Measurements from ENCODE around the gene CPNE5.

CPNE5 gene

DNA sequence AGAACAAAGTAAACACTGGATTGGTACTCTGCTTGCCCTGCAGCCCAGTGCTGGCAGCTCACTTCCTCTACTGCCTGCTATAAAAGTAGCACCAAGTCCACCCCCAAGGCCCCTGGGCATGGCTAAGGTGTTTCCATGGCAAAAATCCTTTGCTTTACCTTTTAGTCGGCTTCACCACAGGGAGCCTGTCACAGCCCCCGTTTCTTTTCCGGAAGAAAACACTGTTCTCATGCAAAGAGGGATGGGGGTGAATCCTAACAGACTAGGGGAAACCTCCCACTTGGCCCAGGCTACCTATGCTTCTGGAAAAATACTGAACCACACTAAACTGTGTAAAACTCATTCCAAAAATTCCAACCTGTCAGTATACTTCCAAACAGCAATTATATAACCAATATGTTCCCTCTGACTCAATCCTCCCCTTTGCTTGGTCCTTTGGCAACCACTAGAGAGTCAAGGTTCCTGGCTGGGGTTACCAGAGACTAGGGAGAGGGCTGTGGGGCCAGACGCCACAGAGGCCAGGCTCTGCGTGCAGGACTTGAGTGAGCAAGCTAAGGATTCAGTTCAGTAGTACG lies 19.2 kb upstream of the CPNE5 start:
- no peak overlapping the region for H3K4me3 ChIP-seq (ENCODE audit: low read depth, low read length)

DNA sequence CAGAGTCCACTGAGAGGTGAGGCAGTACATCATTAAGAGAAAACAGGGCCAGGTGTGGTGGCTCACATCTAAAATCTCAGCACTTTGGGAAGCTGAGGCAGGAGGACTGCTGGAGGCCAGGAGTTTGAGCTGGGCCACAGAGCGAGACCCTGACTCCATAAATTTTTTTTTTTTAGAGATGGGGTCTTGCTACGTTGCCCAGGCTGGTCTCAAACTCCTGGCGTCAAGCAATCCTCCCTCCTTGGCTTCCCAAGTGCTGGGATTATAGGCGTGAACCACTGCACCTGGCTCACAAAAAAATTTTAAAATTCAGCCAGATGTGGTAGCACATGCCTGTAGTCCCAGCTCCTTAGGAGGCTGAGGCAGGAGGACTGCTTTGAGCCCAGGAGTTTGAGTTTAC lies 18.1 kb upstream of the CPNE5 start:
- no peak overlapping the region for H3K4me3 ChIP-seq (ENCODE audit: low read depth, low read length)

DNA sequence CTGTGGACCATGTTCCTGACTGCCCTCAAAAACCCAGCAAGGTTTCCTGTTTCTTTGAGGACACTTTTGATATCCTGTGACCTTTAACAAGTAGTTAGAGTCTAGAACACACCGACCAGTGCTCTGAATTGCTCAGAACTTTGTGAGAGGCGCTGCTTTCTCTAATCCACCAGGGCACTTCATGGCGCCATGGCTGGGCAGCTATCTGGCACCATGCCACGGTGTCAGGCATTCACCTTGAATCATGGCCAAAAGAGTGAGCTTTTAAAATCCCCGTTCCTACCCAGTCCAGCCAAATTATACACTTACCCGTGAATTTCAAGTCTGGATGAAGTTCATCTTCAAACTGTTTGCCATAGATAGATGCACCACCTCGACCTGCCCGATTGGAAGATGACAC lies 17.0 kb upstream of the CPNE5 start:
- H3K4me3 ChIP-seq (ENCODE audit: low read depth, low read length) = no peak overlapping the region

DNA sequence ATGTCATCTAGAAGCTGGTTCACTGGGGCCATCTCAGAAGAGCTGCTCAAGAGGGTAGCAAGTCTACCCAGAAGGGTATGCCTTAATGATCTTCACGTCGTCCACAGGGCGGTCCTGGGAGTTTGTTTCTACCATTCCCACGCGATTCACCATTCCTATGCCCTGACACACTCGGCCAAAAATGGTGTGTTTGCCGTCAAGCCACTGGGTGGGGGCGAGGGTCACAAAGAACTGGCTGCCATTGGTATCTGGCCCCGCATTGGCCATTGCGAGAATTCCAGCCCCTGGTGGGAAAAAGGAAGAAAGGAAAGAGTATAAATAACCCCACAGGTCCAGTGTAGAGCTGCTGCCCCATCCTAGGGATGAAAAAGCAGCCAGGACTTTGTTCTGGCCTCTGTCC lies 16.5 kb upstream of the CPNE5 start:
- H3K4me3 ChIP-seq (ENCODE audit: low read depth, low read length) = no peak overlapping the region

DNA sequence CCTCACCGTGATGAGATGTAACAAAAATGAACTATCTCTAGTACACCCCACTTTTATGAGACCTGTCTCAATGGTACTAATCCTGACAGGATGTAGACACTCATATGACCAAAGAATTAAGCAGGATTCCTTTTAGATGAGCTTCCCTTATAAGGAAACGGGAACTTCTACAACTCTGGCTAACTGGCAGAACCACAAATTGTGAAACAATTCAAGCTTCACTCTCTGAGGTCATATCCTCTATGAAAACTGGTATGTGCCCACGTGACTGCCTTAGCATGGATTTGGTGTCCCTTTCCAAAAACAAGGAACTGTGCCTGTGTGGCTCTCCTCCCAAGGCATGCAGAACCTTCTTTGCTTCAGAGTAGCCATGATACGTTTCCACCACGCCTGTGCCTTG lies 14.1 kb upstream of the CPNE5 start:
- H3K4me3 ChIP-seq (ENCODE audit: low read depth, low read length) = no peak overlapping the region

DNA sequence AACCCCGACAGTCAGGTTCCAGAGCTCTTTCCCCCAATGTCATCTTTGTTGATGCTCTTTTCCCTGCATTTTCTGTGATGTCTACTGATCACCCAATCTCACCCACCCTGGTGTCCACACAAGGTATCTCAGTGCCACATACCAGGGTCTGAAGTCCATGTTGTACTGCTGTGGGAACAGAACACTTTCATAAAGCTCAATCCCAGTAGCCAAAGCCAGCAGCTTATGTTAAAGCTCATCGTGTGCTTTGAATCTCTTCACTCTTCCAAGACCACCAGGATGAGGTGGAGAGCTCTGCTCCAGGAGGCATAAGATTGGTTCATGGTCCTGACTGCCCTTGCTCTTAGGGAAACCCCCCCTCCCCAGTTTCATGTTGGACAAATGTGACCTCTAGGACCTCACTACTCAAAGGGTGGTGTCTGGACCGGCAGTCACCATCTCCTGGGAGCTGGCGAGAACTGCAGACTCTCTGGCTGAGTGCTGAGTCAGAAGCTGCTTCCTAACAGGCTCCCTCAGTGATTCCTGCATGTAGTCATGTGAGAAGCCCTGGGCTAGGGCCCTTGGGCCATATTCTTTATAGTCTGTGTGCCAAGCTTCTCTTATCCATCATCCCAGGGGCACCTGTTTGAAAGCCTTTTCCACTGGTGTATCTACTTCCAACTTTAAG lies 13.4 kb upstream of the CPNE5 start:
- H3K4me3 ChIP-seq (ENCODE audit: low read depth, low read length) = no peak overlapping the region

DNA sequence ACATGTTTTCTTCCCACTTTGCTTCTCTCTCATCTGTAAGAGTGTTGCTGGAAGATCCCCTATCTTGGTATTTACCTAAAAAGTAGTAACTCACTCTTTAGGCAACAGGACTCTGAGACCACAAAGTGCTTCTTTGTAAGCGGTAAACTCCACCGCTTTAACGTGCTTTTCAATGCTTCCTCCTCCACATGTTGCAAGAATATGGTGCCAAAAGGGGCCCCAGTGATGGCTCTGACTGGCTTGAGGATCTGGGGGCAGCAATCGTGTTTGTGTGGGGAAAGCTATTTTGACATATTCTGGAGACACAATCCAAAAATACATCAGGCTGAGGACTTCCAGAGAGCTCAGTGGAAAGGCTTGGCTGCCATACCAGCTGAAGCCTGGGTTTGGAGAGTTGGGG lies 12.4 kb upstream of the CPNE5 start:
- no peak overlapping the region for H3K4me3 ChIP-seq (ENCODE audit: low read depth, low read length)

DNA sequence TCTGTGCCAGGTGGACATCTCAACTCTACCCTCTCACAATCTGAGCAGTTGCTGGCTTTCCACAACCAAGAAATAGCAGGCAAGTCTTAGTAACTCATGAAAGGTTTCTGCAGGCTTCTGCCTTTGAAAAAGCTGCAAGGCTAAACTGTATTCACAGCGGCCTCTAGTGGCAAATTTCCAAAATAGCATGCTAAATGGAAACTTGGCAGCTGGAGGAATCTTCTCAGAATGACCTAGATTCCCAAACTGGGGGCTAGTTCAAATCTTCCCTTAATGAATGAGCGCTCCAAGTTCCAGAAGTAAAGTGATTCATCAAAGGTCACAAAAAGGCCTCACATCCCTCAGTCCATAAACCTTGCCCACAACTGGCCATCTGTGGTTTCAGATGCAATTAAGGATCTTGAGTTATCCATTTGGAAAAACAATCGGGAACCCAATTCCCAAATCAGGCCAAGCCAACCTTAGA lies 11.9 kb upstream of the CPNE5 start:
- H3K4me3 ChIP-seq (ENCODE audit: low read depth, low read length) = no peak overlapping the region

DNA sequence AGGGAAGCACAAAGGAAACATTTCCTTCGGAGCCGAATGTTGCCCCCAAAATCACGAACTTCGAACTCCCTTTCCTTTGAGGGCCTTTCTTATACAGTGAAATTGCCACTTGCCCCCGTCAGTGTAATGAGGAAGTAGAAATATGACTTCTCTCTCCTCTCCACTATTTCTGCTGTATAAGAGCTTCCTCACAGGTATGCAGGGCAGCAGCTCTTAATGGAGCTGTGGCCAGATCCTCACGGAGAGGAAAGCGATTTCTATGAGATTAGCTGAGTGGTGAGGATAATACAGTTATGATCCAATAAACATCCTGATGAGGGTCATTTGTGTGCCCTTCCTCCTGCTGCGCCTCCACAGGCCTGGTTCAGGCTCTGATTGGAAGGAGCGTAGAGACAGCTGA lies 10.8 kb upstream of the CPNE5 start:
- no peak overlapping the region for H3K4me3 ChIP-seq (ENCODE audit: low read depth, low read length)

DNA sequence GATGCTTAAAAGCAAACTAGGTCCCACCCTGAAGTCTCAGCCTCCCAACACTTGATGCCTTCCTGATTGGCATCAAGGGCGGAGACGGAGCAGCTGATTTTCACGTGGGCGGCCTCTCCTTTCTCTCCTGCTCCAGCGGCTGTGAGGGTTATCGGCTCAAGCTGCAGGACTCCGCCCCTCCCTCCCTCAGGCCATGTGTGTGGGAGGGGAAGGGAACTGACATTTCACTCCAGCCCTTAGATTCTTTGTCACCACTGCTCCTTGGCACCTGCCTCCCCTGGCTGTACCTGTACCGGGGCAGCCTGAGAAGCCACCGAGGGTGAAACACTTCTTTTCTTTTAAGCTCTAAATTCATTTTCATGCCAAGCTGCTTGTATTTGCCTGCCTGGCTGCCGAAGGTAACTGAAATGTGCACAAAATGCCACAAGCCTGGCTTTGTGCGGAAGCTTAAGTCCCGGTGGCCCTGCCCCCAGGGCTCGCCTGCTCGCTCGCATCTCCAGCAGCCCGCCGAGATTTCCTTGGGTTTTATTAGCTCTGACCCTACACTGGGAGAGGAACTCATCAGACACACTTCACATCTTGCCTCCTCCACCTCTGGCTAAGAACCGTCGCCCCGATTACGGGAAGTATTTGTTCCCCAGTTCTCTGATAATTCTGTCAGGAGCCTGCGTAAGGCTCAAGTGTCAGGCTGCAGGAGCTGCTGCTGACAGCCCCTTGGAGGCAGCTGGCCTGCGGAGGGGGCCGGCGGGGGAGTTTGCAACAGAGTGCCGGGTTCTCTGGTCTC lies 9.6 kb upstream of the CPNE5 start:
- H3K4me3 ChIP-seq (ENCODE audit: low read depth, low read length) = no peak overlapping the region

DNA sequence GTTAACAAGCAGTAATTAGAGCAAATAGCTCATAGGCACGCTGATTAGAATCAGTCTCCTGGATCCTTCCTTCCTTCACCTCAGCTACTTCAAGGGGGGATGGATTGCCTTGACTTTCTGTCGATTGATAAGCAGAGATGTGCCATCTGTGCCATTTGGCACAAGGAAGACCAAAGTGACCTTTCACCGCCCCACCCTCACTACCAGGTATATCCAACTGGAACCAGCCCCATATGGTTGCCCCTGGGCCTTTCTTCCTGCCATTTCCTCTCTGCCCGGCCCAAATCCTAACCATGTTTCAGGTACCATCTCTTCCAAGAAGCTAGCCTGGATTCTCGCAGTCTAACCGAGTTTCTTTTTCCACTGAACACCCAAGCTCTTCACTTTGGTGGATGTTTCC lies 8.7 kb upstream of the CPNE5 start:
- H3K4me3 ChIP-seq (ENCODE audit: low read depth, low read length) = no peak overlapping the region

DNA sequence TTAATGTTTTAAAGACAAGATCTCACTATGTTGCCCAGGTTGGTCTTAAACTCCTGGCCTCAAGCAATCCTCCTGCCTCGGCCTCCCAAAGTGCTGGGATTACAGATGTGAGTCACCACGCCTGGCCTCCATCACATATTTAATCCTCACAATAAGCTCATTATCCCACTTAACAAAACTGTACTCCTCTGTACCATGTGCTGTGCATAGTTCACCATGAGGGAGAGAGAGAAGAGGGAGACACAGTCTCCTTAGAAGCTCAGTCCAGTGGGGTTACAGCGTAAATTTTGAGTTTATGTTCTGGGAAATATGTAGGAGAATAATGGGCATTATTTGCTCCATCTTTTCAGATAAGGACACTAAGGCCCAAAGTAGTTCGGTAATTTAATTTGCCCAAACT lies 7.9 kb upstream of the CPNE5 start:
- H3K4me3 ChIP-seq (ENCODE audit: low read depth, low read length) = no peak overlapping the region

DNA sequence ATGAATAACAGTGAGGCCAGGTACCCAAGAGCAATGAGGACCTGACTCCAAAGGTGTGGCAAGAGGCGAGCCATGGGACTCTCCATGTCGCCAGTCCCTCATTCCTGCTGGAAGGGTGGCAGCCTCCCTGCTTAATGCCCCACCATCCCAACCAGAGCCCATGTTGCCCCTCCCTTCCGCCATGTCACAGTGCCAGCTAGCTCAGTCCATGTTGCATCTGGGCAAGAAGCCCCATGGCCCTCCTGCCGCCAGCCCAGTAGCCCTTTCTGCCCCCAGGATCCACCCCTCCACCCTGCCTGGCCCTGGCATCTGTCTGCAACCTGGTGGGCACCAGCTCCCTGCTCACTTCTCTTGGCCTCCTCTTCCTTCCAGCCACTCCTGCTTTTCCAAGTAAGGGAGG lies 6.0 kb upstream of the CPNE5 start:
- H3K4me3 ChIP-seq (ENCODE audit: low read depth, low read length) = no peak overlapping the region

DNA sequence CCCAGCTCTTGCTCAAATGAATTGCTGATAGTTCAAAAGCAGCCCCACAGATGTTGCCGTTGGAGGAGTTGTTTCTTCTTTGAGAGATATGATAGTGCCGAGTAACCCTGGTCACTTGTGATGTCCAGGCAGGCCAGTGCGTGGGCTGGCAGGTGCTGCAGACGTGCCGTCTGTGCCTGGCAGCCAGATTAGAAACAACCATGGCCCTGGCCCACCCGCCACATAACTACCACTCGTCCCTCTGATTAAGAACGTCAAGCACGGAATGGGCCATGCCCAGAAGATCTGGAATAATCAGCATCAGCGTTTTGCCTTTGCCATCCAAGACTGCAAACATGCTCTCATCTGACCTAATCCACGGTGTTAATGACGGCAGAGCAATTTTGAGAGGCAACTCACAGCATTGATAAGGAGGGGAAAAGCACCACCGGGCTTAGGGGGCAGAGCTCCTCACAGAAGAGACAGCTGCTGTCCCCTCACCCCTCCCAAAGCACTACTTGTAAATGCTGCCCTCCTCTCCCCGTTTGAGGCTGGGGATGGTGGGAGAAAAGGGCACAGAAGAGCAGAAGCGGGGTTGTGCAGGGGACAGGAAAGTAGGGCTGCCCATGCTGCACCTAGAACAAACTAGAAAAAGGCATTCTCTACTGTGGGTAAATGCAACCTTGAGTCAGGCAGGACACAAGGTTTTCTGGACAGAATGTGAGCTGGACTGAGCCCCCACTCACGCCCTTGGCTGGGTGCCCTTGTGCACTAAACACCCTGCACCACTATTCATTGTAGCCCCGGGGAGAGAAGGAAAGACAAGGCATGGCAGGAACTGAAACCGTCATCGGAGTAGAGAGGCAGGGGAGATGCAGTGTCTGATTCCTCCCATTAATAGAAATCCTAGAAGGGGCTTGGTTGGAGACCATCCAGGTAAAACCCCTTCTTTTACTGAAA lies 5.3 kb upstream of the CPNE5 start:
- H3K4me3 ChIP-seq (ENCODE audit: low read depth, low read length) = no peak overlapping the region

DNA sequence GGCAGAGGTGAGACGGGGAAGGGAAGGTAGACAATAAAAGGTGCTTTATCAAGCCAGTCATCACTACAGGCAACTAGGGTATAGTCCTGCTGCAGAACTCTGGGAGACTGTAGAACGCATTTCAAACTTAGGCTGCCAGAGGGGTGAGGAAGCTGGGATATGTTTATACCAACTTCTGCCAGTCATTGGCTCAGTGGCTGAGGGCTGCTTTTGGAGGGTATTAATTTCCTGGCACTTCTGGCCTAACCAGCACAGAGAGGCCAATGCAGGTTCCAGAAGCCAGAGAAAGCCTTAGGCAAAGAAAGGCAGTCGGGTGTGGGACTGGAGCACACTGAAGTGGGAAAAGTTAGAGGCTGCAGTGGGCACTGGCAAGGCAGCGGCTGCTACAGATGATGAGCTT lies 3.9 kb upstream of the CPNE5 start:
- no peak overlapping the region for H3K4me3 ChIP-seq (ENCODE audit: low read depth, low read length)

DNA sequence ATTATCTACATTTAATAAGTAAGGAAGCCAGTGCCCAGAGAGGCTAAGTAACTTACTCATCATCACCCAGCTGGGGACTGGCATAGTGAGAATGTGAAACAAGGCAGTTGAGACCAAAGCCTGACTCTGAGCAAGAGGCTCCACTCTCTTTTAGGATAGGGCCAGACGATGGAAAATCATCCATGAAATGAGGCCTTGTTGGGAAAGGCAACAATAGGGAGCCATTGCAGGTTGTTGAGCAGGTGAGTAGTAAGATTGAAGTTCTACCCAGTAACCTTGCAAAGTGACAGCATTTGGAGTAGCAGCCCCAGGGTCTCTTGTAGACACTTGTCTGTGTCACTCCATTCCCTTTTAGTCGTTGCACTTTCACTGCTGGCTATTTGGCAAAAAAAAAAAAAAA lies 2.5 kb upstream of the CPNE5 start:
- no peak overlapping the region for H3K4me3 ChIP-seq (ENCODE audit: low read depth, low read length)

DNA sequence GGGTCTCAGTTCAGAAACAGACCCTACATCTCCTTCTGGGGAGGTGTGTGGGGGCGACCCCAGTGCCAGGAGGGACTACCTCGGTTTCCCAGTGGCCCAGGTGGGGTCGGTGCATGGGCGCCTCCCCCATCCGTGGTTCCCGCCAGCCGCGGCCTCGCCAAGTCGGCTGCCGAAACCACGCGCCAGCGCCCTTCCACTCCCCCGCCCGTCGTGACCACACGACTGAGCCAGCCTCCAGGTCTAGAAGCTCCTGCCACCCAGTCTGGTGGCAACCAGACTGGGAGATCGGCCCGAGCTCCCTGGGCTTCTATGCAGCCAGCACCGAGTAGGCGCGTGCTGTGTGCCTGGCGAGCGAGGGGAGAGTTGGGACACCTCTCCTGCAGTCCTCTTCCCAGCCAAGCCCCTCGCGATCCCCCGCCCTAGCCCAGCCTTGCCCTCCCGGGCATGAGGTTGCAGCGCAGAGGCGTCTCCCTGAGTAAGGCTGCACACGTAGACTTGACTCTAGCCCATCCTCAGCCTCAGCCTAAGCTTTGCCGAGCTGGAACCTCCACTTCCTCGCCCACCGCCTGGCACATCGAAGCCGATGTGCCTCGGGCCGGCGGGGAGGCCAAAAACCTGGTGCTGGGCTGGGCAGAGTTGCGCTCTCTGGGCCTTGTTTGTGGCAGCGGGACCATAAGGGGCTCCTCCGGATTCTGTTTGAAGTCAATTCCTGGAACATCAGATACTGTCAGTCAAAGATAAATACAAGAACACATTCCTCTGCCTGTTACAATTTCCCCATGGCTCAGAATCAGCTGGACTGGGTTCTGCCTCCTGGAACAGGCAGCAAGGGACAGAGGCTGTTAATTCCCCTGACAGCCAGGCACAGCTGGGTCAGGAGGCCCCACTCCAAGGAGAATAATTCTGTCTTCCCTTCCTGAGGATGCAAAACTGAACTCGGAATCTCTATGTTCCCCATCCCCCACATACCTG lies 1.5 kb upstream of the CPNE5 start:
- H3K4me3 ChIP-seq (ENCODE audit: low read depth, low read length) = peak overlapping the region; percentile 58

DNA sequence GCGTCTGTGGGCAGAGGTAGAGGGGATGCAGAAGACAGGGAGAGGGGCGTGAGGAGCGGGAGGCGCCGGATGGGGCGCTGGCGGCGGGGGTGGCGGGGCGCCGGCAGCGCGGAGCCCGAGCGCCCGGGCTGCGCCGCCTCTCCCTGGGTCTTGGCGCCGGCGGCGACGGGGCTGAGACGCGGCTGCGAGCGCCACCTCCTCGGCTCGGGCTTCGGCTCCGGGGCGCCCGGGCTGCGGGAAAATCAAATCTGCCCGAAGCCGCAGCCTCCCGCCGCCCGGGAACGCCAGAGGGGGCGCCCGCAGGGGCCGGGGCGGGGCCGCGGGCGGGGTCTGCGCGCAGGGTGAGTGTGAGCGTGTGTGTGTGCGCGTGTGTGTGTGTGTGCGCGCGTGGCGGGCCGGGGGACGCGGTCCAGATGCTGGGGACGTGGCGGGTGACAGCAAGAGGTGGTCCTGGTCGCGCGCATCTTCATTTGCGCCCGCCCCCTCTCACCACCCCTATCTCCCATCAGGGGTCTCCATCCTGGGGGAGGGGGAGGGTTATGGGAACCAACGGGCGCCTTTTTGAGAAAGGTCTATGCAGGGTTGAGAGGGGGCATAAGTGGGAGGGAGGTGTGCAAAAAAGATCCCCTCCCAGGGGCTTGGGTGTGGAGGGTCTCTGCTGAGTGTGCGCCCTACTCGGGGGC lies 646 bp upstream of the CPNE5 start:
- H3K4me3 ChIP-seq (ENCODE audit: low read depth, low read length) = peak overlapping the region; percentile 58

DNA sequence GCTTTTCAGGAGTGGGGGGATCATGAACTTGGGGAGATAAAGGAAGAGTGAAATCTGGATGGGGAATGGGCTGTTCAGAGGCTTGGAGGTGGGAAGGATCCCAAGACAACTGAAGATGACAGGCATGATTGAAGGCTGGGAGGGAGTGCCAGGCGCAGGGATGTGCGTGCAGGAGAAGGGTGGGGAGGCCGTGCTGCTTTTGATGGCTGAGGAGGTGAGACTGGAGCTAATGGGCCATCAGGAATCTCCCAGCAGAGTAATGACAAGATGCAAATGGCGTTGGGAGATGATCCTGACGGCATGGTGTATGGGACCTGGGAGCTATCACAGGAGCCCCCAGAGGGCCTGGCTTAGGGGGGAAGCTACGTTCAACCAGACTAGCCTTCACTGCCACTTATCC lies 1.6 kb downstream of the CPNE5 start:
- H3K4me3 ChIP-seq (ENCODE audit: low read depth, low read length) = no peak overlapping the region

DNA sequence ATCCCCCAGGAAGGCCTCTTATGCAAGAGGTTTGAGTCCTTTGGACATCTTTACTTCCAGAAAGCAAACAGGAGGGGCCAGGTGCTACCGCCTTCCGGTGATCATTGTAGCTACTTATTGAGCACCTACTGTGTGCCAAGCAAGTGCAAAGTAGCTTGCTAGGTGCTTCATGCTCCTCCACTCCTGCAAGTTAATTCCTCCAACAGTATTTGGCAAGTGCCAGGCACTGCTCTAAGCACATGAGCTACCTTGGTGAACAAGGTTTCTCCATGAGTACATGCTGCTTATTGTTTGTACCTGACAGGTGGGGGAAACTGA lies 2.3 kb downstream of the CPNE5 start:
- H3K4me3 ChIP-seq (ENCODE audit: low read depth, low read length) = no peak overlapping the region
